HG02678 (cell line): ENCODE data around the gene SDCCAG8.

ENCODE experiments used
- ATAC-seq: cut with Tn5 transposase; IDR thresholded peaks from one replicate; pipeline ENCODE4 v1.9.1; 2021; ENCODE audit warnings: mild to moderate bottlenecking, moderate library complexity; ENCODE audit not compliant: unreplicated experiment

The SDCCAG8 gene

DNA sequence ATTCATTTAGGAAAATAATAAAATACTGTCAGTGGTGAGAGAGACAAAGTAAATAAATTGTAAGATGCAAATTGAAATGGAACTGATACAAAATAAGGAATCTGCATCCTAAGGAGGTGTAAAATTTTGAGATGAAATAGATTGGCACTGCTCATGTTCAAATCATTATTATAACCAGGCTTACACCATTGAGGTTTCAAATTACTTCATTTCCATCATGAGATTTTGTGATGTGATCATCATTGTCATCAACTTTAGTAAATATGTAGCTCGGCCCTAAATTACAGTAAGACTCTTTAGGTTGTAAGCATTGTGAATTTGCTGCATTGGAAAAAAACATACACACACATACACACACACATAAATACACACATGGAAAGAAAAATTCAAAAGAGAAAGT is 123.4 kb downstream of the SDCCAG8 start:
- no peak for ATAC-seq

DNA sequence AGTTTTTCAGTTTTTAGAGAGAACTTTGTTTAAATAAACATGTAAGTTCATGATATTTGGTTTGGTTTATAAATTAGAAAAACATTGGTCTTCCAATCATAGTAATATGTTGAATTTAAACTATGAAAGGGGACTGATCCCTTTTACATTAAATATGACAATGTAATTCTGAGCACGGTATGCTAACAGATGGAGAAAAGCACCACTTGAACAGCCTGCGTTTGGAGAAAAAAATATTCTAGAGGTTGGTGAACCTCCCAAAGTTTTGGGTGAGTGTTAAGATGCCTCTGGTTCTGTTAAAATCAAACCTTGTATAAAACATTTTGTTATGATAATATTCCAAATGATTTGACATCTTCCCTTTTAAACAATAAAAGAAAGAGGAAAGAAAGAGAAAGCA is 123.9 kb downstream of the SDCCAG8 start:
- ATAC-seq, result no peak

GRCh38 chr1:243388276-243388675 is 132.4 kb downstream of the SDCCAG8 start:
- no peak for ATAC-seq

DNA sequence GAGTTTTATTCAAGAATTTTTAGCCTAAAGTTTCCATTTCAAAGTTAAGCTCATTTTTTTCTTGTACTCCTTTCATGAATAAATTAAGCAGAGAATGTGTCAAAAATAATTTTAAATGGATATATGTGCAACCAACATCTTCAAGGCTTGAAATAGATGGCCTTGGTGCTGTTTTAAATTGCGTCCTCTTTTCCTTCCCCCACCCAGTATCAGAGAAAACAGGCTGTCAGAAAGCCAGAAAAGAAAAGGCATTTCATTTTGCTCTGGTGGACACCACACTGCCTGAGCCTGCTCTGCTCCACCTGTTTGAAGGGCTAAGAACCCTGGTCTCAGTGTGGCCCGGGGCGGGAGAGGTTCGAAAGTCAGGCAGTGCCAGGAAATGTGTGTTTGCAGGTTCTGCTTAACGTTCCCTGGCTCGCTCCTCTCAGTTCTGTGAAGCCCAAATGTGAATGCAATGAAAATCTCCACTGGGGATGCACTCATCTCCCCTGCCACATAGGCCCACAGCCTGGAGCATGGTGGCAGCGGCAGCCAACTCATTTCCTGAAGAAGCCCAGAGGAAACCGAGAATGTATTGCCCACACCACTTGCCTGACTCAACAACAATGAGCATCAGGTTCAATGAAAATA is 134.4 kb downstream of the SDCCAG8 start:
- ATAC-seq, result no peak

DNA sequence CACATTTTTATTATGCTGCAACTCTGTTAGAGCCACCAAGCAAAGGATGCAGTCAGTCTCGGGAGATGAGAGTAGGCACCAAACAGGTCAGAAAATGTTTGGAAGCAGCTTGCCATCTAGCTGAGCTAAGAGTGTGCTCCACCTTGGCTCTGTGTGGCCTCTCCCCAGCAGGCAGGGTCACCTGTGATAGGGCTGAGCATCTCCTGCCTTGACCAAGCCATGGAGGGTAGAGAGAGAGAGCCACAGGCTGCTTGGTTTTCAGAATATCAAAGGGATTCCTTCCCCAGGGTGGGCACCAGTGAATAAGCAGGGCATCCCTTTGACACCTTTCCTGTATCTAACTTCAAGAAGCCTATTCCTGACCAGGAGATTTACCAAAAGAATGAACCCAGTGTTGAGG is 135.5 kb downstream of the SDCCAG8 start:
- no peak for ATAC-seq

- ATAC-seq, result no peak
These were observed 137.3 kb downstream of the SDCCAG8 start for GRCh38 chr1:243393096-243393495.

DNA sequence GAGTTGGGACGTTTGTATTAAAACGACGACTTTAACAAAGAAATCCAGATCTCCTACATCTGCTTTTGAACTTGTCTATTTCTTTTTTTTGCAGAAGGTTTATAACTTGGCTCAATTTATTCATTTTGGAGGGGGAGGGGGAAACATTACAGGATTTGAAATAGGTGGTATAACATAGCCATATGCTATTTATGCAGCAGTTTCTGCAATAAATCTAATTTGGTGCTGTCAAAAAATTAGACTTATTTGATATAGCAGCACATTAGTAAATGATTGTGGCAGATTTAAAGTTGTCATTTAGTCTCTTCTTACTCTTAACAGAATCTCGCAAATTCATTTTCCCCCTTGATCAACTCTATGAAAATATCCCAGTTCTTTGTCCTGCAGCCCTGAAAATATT is 138.2 kb downstream of the SDCCAG8 start:
- no peak for ATAC-seq

- no peak for ATAC-seq
These were observed 139.0 kb downstream of the SDCCAG8 start for GRCh38 chr1:243394601-243395464.

GRCh38 chr1:243396424-243396823 is 140.6 kb downstream of the SDCCAG8 start:
- ATAC-seq, result no peak

DNA sequence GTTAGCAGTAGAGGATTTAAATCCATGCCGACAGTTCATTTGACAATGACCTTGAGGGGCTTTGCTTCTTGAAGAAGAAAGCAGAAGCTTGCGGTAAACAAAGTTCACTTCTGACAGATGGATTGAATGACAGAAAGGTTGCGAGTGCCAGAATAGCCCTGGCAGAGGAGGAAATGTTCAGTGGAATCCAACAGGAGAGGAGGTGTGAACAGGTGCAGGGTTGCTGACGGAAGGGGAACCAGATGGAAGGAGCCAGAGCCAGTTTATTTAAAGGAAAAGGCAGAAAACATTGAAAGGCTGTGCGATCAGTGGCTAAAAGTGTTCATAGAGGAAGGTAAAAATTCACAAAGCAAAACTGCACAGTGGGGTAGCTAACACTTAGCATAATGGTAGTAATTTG is 141.0 kb downstream of the SDCCAG8 start:
- no peak for ATAC-seq

GRCh38 chr1:243397613-243398321 is 141.9 kb downstream of the SDCCAG8 start:
- no peak for ATAC-seq

DNA sequence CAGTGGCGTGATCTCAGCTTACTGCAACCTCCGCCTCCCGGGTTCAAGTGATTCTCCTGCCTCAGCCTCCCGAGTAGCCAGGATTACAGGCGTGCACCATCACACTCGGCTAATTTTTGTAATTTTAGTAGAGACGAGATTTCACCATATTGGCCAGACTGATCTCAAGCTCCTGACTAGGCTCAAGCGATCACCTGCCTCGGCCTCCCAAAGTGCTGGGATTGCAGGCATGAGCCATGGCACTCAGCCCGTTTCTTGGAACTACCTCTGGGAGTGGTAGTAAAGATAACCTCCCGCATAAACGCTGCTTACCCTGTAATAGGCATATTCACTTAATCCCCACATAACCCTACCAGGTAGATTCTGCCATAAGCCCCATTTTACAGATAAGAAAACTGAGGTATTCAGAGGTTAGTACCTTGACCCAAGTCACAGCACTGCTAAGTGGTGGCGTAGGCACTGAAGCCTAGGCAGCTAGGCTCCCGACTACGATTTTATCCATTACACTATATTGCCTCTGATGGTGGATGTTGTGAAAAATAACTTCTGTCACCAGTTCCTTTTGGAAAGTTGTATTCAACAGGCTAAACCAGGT is 143.8 kb downstream of the SDCCAG8 start:
- no peak for ATAC-seq

GRCh38 chr1:243402868-243403267 is 147.0 kb downstream of the SDCCAG8 start:
- no peak for ATAC-seq

DNA sequence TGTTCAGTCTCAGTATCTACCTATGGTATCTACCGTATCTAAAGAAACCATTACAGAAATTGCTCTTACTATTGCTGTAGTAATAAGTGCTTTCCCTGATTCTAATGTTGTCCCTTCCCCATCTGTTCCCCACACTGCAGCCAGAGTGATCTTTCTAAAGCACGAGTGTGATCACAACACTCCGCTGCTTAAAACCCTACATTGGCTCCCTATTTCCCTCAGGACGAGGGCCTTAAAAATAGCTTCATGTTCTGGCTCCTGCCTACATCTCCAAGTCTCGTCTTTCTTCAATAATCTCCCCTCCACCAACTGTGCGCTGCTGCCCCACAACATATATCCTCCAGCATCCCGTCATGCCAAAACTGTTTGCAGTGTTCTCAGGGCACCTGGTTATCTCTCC is 150.6 kb downstream of the SDCCAG8 start:
- ATAC-seq, result no peak

GRCh38 chr1:243407284-243408018 is 151.6 kb downstream of the SDCCAG8 start:
- no peak for ATAC-seq

- ATAC-seq, result no peak
These were observed 152.6 kb downstream of the SDCCAG8 start for GRCh38 chr1:243408479-243408878.

- no peak for ATAC-seq
These were observed 153.4 kb downstream of the SDCCAG8 start for GRCh38 chr1:243409284-243409683.

DNA sequence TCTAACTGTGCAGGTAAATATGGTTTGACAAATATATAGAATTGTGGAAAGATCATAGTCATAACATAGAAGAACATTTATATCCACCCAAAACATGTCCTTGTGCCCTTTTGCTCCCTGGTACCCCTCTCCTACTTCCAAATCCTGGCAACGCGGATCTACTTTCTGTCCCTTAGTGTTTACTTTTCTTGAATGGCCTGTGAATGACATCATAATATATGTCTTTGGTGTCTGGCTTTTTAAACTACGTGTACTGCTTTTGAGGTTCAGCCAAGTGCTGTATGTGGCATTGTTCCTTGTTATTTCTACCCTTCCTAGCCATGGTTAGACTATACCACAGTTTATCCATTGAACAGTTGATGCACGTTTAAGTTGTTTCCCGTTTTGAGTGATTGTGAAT is 155.6 kb downstream of the SDCCAG8 start:
- no peak for ATAC-seq

DNA sequence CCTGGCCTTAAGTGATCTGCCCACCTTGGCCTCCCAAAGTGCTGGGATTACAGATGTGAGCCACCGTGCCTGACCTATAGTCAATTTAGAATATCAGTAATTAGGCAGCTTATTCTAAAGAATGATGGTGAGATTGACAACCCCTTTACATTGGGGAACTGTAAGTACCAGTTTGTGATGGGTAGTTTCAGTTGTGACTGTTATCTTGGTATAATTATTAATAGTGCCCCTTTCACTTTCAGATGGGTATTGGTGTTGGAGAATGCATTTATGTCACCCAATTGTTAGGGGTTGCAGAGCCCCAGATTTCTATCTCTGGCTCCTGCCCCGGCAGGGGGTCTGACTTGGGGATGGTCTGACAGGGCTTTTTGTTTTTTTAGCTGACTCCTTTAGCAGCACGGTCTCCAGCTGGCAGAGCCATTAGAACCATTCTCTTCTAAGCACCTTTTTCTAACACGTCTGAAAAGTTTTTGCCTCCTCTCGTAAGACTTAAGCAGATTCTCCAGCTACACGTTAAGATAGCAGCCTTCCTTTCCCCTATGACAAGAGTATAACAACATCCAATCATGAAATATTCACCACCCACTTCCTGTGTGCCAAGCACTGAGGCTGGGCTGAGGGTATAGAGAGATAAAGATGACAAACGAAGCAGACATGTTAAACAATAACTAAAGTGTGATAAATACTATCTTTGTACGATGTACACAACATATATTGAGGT is 157.8 kb downstream of the SDCCAG8 start:
- peak; percentile 68 for ATAC-seq

- ATAC-seq, result no peak
These were observed 158.3 kb downstream of the SDCCAG8 start for GRCh38 chr1:243414152-243414494.
